SU-DHL-6 (cell line): ENCODE data around the gene AFAP1L1.

Experiments used
- H2AFZ ChIP-seq: fragments of 200-600 bp; sonication (generic); 2 replicates; pipeline ENCODE4 v1.6.1; 2014; ENCODE audit warnings: low read depth, mild to moderate bottlenecking, moderate library complexity, mixed read lengths, antibody characterized with exemption, low read length; ENCODE audit not compliant: severe bottlenecking
- H3F3A ChIP-seq: fragments of 200-600 bp; shearing (Covaris generic); 2 replicates; pipeline ENCODE4 v1.6.0; 2016; ENCODE audit warnings: antibody characterized with exemption, mild to moderate bottlenecking; ENCODE audit not compliant: insufficient read depth
- H3K27ac ChIP-seq: fragments of 200-600 bp; sonication (generic); 2 replicates; pipeline ENCODE4 v1.5.1; 2016; ENCODE audit warnings: low read depth, mild to moderate bottlenecking, low read length, moderate library complexity, mixed read lengths
- H3K27me3 ChIP-seq: fragments of 200-600 bp; sonication (generic), shearing (Covaris generic); 2 replicates; pipeline ENCODE4 v1.6.0; 2014; ENCODE audit warnings: mild to moderate bottlenecking, low read length
- H3K36me3 ChIP-seq: fragments of 200-600 bp; sonication (generic); 2 replicates; pipeline ENCODE4 v1.6.1; 2014; ENCODE audit warnings: mild to moderate bottlenecking, low read length, mixed read lengths
- H3K4me2 ChIP-seq: fragments of 300-600, 200-600 bp; shearing (Covaris generic), sonication (generic); 2 replicates; pipeline ENCODE4 v1.6.0; 2014; ENCODE audit warnings: low read length, low read depth, mild to moderate bottlenecking; ENCODE audit not compliant: poor library complexity, severe bottlenecking
- H3K4me3 ChIP-seq: fragments of 200-600 bp; sonication (generic); 2 replicates; pipeline ENCODE4 v1.5.1; 2014; ENCODE audit warnings: antibody characterized with exemption, low read length, mild to moderate bottlenecking, mixed read lengths; ENCODE audit not compliant: insufficient read depth, poor library complexity, severe bottlenecking
- H3K79me2 ChIP-seq: fragments of 200-600 bp; sonication (generic); 2 replicates; pipeline ENCODE4 v1.6.1; 2014; ENCODE audit warnings: mild to moderate bottlenecking, low read length, moderate library complexity; ENCODE audit not compliant: insufficient read depth
- H3K9ac ChIP-seq: fragments of 200-600 bp; sonication (generic); 2 replicates; pipeline ENCODE4 v1.7.0; 2014; ENCODE audit warnings: mild to moderate bottlenecking, low read length
- H3K9me2 ChIP-seq: fragments of 200-600 bp; sonication (generic); replicated peaks from 2 replicates; pipeline ENCODE4 v1.6.1; 2014; ENCODE audit warnings: low read length; ENCODE audit not compliant: insufficient read depth
- H3K9me3 ChIP-seq: fragments of 200-600 bp; sonication (generic); 2 replicates; pipeline ENCODE4 v1.6.1; 2014; ENCODE audit warnings: low read length, mixed read lengths; ENCODE audit not compliant: insufficient read depth
- H4K20me1 ChIP-seq: fragments of 200-600 bp; sonication (generic); 2 replicates; pipeline ENCODE4 v1.6.1; 2014; ENCODE audit warnings: low read depth, mild to moderate bottlenecking, antibody characterized with exemption, low read length, moderate library complexity, mixed read lengths
- CTCF ChIP-seq: fragments of 200-600 bp; sonication (generic); IDR thresholded peaks from one replicate; pipeline ENCODE4 v1.5.1; 2017; ENCODE audit warnings: antibody characterized with exemption, mild to moderate bottlenecking, low read length, moderate library complexity; ENCODE audit not compliant: insufficient read depth, poor library complexity, severe bottlenecking
- EZH2phosphoT487 ChIP-seq: fragments of 200-600 bp; sonication (generic), shearing (Covaris generic); conservative IDR thresholded peaks from 2 replicates; pipeline ENCODE4 v1.6.1; 2018; ENCODE audit warnings: mild to moderate bottlenecking, antibody characterized with exemption, low read length, moderate library complexity, mixed read lengths

The AFAP1L1 gene

GRCh38 chr5:149325166-149325735 is 53.6 kb downstream of the AFAP1L1 start:
- Histone ChIP-seq H3K4me2 (no peak overlapping the region), H3F3A (no peaks in the 10 kb centered on the region), H3K36me3 (no peaks in the 10 kb centered on the region), H3K79me2 (no peaks in the 10 kb centered on the region), H3K27ac (no peak overlapping the region), H3K9me3 (no peaks in the 10 kb centered on the region), H3K27me3 (no peaks in the 10 kb centered on the region), H2AFZ (no peak overlapping the region), H4K20me1 (no peaks in the 10 kb centered on the region), H3K4me3 (no peak overlapping the region), H3K9ac (no peak overlapping the region), H3K9me2 (no peaks in the 10 kb centered on the region)
- no peak for TF ChIP-seq CTCF
- TF ChIP-seq EZH2phosphoT487, result no peak

- H3K4me2 ChIP-seq, result no peak overlapping the region
- no peaks in the 10 kb centered on the region for H3K9me2 ChIP-seq
- H3K9me3 ChIP-seq, result no peaks in the 10 kb centered on the region
- H3F3A ChIP-seq, result no peaks in the 10 kb centered on the region
- H3K9ac ChIP-seq, result no peak overlapping the region
- H2AFZ ChIP-seq, result no peak overlapping the region
- no peaks in the 10 kb centered on the region for H3K79me2 ChIP-seq
- TF ChIP-seq CTCF (no peak), EZH2phosphoT487 (no peak)
- no peaks in the 10 kb centered on the region for H4K20me1 ChIP-seq
- no peak overlapping the region for H3K27ac ChIP-seq
- H3K36me3 ChIP-seq, result no peaks in the 10 kb centered on the region
- H3K4me3 ChIP-seq, result no peak overlapping the region
- no peaks in the 10 kb centered on the region for H3K27me3 ChIP-seq
Measured at GRCh38 chr5:149325894-149326293, 54.2 kb downstream of the AFAP1L1 start.

DNA sequence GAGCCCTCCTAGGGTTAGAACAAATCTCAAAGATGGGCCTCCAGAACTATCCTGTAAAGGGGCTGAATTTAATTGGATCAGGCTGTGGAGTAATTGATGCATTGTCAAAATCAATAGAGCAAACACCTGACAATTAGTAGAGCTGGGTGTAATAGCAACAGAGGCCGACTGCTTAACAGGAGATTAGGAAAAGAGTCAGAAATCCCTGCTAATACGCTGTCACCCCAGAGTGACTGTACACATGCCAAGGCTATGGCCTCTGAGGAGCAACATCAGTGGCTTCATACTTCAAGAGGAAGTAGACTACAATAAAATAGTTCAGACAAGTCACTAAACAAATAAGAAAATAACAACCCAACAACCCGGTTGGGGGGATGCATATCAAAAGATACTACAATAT is 55.0 kb downstream of the AFAP1L1 start:
- no peaks in the 10 kb centered on the region for H4K20me1 ChIP-seq

More for the DNA sequence above, 55.0 kb downstream of the AFAP1L1 start:
- Histone ChIP-seq H3K9me3 (no peaks in the 10 kb centered on the region), H3K4me3 (no peak overlapping the region), H3F3A (no peaks in the 10 kb centered on the region), H3K27me3 (no peaks in the 10 kb centered on the region), H3K36me3 (no peaks in the 10 kb centered on the region), H2AFZ (no peak overlapping the region), H3K9me2 (no peaks in the 10 kb centered on the region), H3K9ac (no peak overlapping the region), H3K27ac (no peak overlapping the region), H3K79me2 (no peaks in the 10 kb centered on the region), H3K4me2 (no peak overlapping the region)
- TF ChIP-seq EZH2phosphoT487 (no peak), CTCF (no peak)
